K562 (cell line): ENCODE data around the gene SLC11A1. TPM values are rescaled to one million over a fixed set of nuclear protein-coding genes. Genes with fewer than 3 reads are reported as not detected.

ENCODE experiments used
- ATAC-seq: fragments of 200-7000 bp; cut with Tn5 transposase; 3 replicates; pipeline ENCODE4 v1.9.1; 2020; ENCODE audit warnings: moderate library complexity
- BruUV-seq: library from RNA; stranded (reverse); fragments of 400-500 nt; replicated peaks from 2 replicates; lab custom pipeline; 2021; lab: Mats Ljungman, UMichigan
- CTCF ChIA-PET: fragments of 300-600 bp; formaldehyde crosslinking; extraction: SDS; loops from one replicate; lab custom pipeline; 2021; ENCODE audit warnings: low intra/inter-chr PET ratio; lab: Yijun Ruan, JAX
- POLR2A ChIA-PET: fragments of 300-600, 350-650 bp; sonication (Branson Sonifier 250); formaldehyde crosslinking; extraction: SDS; loops from one replicate; lab custom pipeline; 2021; ENCODE audit warnings: antibody characterized with exemption, inconsistent platforms; lab: Yijun Ruan, JAX
- DNase-seq, 4 experiments: peaks; one replicate each; pipeline versions ENCODE4 v3.0.0 to v3.0.0-alpha.2; 2011 to 2018; ENCODE audit warnings: low spot score in 3 of 4, mixed read lengths in 3 of 4; ENCODE audit errors: extremely low read depth in 1 of 4
- FAIRE-seq: peaks from 2 replicates; lab custom pipeline; 2011; peaks lifted over from hg19 to GRCh38; lab: Jason Lieb, UNC
- H2AFZ ChIP-seq: 2 replicates; pipeline ENCODE4 v1.6.0; 2011; ENCODE audit warnings: low read depth, low read length, control low read depth, inconsistent platforms
- H3K27ac ChIP-seq: fragments of 200-600 bp; 3 replicates; pipeline ENCODE4 v1.8.0; 2011; ENCODE audit warnings: low read depth, mild to moderate bottlenecking, control low read depth, inconsistent platforms, low read length, moderate library complexity, mixed read lengths; ENCODE audit errors: extremely low read depth
- H3K27me3 ChIP-seq, 2 experiments: fragments of 300-600 bp in 1 of 2; 2 replicates in 1 of 2; 3 replicates in 1 of 2; pipeline versions ENCODE4 v1.6.0 to v1.8.0; 2011; ENCODE audit warnings: inconsistent platforms in 2 of 2, low read length in 2 of 2, mild to moderate bottlenecking in 1 of 2, mixed read lengths in 1 of 2, moderate library complexity in 1 of 2; ENCODE audit not compliant: control insufficient read depth in 2 of 2, insufficient read depth in 2 of 2
- H3K36me3 ChIP-seq: fragments of 300-600 bp; 3 replicates; pipeline ENCODE4 v1.8.0; 2011; ENCODE audit warnings: mild to moderate bottlenecking, low read length, inconsistent platforms; ENCODE audit not compliant: control insufficient read depth, insufficient read depth
- H3K4me1 ChIP-seq, 2 experiments: fragments of 200-600 bp in 1 of 2; replicated peaks in 1 of 2; 2 replicates in 1 of 2; 3 replicates in 1 of 2; pipeline versions ENCODE4 v1.5.1 to v1.8.0; 2011; ENCODE audit warnings: inconsistent platforms in 2 of 2, low read length in 2 of 2, mild to moderate bottlenecking in 1 of 2, mixed read lengths in 1 of 2, moderate library complexity in 1 of 2; ENCODE audit not compliant: control insufficient read depth in 2 of 2, insufficient read depth in 2 of 2
- H3K4me2 ChIP-seq: 2 replicates; pipeline ENCODE4 v1.6.1; 2011; ENCODE audit warnings: low read length, control low read depth, inconsistent platforms, mixed read lengths; ENCODE audit not compliant: insufficient read depth
- H3K4me3 ChIP-seq: fragments of 200-600 bp; sonication (generic), shearing (Covaris generic); 2 replicates; pipeline ENCODE4 v1.5.1; 2016; ENCODE audit warnings: control low read depth, inconsistent platforms
- H3K79me2 ChIP-seq: fragments of 200-600 bp; 3 replicates; pipeline ENCODE4 v1.8.0; 2011; ENCODE audit warnings: low read length, inconsistent platforms; ENCODE audit not compliant: control insufficient read depth, insufficient read depth
- H3K9ac ChIP-seq, 2 experiments: 2 replicates each; pipeline versions ENCODE4 v1.6.0 to v1.6.1; 2011; ENCODE audit warnings: low read depth in 2 of 2, low read length in 2 of 2, control low read depth in 1 of 2, inconsistent platforms in 1 of 2, mild to moderate bottlenecking in 1 of 2, mixed read lengths in 1 of 2; ENCODE audit not compliant: insufficient read depth in 1 of 2
- H3K9me1 ChIP-seq: one replicate; pipeline ENCODE4 v1.6.0; 2011; ENCODE audit warnings: inconsistent platforms, mild to moderate bottlenecking, low read length, moderate library complexity; ENCODE audit not compliant: control insufficient read depth, insufficient read depth
- H3K9me3 ChIP-seq: replicated peaks from 2 replicates; pipeline ENCODE4 v1.5.1; 2011; ENCODE audit warnings: low read depth, low read length, inconsistent platforms; ENCODE audit not compliant: control insufficient read depth, insufficient read depth
- H4K20me1 ChIP-seq: replicated peaks from 2 replicates; pipeline ENCODE4 v1.6.1; 2011; ENCODE audit warnings: low read length, inconsistent platforms, mixed read lengths; ENCODE audit not compliant: control insufficient read depth, insufficient read depth
- FOS ChIP-seq: IDR thresholded peaks from 3 replicates; pipeline ENCODE4 v1.6.1; 2011; ENCODE audit not compliant: insufficient read length; ENCODE audit errors: extremely low read depth
- YBX1 ChIP-seq: fragments of 450-650 bp; IDR thresholded peaks from 2 replicates; pipeline ENCODE4 v1.7.1; 2016; ENCODE audit warnings: mild to moderate bottlenecking
- ZNF408 ChIP-seq: fragments of 250-450 bp; sonication (Bioruptor Pico); IDR thresholded peaks from 2 replicates; pipeline ENCODE4 v1.4.0; 2020; ENCODE audit warnings: low read depth, mild to moderate bottlenecking, moderate library complexity
- WGBS: fragments of 100-300 bp; shearing (Covaris generic); methylation state at CpG from one replicate; pipeline ENCODE4 v1.1.6; 2016; ENCODE audit warnings: low coverage, mixed read lengths; ENCODE audit not compliant: insufficient coverage; ENCODE audit errors: missing lambda C conversion rate; 5-methylcytosine and 5-hydroxymethylcytosine counted together
- in situ Hi-C: fragments of 300-500 bp; cut with MboI; formaldehyde crosslinking; loops from 4 replicates; pipeline ENCODE4 v1.15.0; 2018; ENCODE audit warnings: inconsistent platforms, mixed read lengths
- intact Hi-C: fragments of 100-400 bp; cut with micrococcal nuclease; formaldehyde crosslinking; loops from 2 replicates; pipeline ENCODE4 v1.14.2; 2022
- polyA plus RNA-seq, 8 experiments: library from polyadenylated mRNA; depleted of rRNA in 4 of 8; stranded (reverse) in 5 of 8; unstranded in 3 of 8; fragments of >200 nt; fragmentation: Nextera tagmentation in 2 of 8; fragmentation: Illumina TruSeq in 1 of 8; extraction: Ambion mirVana in 2 of 8; extraction: Trizol in 1 of 8; gene quantifications; 2 replicates each; pipeline versions ENCODE4 v1.2.1 to v1.2.3, GENCODE V29; 2011 to 2014; ENCODE audit warnings: inconsistent platforms in 1 of 8, missing spikeins in 1 of 8
- total RNA-seq, 7 experiments: library from RNA; depleted of rRNA in 6 of 7; stranded (reverse); fragments of >200 nt in 6 of 7; fragmentation: Illumina TruSeq in 2 of 7; extraction: Trizol in 2 of 7; gene quantifications; 2 replicates each; pipeline versions ENCODE4 v1.2.1 to v1.2.3, GENCODE V29; 2011 to 2021; ENCODE audit warnings: low replicate concordance in 1 of 7
- TF ChIP-seq, protein P1 (sequence below): fragments of 450-650 bp; IDR thresholded peaks from 2 replicates; pipeline ENCODE4 v1.6.1; 2016; ENCODE audit warnings: antibody characterized with exemption
- TF ChIP-seq, protein P2 (sequence below): fragments of 250-450 bp; sonication (Bioruptor Pico); IDR thresholded peaks from 2 replicates; pipeline ENCODE4 v1.9.0; 2021; ENCODE audit warnings: mild to moderate bottlenecking, inconsistent platforms
- TF ChIP-seq, protein P3 (sequence below), 2 experiments: fragments of 450-650 bp; conservative IDR thresholded peaks; 2 replicates each; pipeline ENCODE4 v1.6.1; 2017; ENCODE audit warnings: mild to moderate bottlenecking in 2 of 2, moderate library complexity in 2 of 2

Gene SLC11A1
- total and polyA plus RNA-seq, 9 of the 15 experiments (the other 6 are each of a cell fraction or from before 2014, with no cell fraction given) = 0.35 to 1.6 (median 0.65) TPM

DNA sequence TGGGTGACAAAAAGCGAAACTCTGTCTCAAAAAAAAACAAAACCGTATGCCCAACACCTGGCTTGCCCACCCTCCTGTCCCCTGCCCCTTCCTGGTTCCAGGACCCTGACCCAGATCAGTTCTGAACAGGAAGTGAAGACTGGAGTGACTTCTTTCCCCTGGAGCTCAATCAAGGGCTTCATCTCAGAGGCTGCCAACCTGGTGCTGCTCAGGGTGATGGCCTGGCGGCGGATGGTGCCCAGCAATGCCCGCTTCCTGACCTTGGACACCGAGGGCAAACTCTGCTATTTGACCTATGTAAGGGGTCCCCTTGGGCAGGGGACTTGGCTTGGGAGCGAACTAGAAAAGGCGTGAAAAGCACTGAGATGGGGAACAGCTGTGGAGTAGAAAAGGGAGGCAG is 19.5 kb upstream of the SLC11A1 start (continued):
- TF ChIP-seq, protein P1, sequence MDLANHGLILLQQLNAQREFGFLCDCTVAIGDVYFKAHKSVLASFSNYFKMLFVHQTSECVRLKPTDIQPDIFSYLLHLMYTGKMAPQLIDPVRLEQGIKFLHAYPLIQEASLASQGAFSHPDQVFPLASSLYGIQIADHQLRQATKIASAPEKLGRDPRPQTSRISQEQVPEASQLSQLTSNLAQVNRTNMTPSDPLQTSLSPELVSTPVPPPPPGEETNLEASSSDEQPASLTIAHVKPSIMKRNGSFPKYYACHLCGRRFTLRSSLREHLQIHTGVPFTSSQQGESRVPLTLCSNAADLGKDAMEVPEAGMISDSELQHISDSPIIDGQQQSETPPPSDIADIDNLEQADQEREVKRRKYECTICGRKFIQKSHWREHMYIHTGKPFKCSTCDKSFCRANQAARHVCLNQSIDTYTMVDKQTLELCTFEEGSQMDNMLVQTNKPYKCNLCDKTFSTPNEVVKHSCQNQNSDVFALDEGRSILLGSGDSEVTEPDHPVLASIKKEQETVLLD = no peak
- TF ChIP-seq, protein P2, sequence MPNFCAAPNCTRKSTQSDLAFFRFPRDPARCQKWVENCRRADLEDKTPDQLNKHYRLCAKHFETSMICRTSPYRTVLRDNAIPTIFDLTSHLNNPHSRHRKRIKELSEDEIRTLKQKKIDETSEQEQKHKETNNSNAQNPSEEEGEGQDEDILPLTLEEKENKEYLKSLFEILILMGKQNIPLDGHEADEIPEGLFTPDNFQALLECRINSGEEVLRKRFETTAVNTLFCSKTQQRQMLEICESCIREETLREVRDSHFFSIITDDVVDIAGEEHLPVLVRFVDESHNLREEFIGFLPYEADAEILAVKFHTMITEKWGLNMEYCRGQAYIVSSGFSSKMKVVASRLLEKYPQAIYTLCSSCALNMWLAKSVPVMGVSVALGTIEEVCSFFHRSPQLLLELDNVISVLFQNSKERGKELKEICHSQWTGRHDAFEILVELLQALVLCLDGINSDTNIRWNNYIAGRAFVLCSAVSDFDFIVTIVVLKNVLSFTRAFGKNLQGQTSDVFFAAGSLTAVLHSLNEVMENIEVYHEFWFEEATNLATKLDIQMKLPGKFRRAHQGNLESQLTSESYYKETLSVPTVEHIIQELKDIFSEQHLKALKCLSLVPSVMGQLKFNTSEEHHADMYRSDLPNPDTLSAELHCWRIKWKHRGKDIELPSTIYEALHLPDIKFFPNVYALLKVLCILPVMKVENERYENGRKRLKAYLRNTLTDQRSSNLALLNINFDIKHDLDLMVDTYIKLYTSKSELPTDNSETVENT (CRISPR knock-in tag) = no peak
- TF ChIP-seq, all 486 proteins: peak for 0

DNA sequence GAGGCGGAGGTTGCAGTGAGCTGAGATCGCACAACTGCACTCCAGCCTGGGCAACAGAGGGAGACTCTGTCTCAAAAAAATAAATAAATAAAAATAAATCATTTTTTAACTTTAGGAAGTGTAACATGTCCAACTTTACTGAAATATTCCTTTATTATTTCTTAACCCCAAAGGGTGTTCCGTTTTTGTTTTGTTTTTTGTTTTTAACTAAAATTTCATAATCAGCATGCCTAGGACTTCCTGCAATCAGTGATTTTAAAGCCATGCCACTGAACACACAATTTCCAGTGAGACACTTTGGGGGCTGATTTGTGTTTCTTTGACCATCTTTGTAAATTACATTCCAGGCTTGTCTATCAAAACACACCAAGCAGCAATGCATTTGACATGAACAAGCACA is 18.3 kb upstream of the SLC11A1 start:
- no peak for ATAC-seq
- Histone ChIP-seq H3K4me2 (no peak overlapping the region), H3K4me3 (no peak overlapping the region), H3K79me2 (peaks cover 6% of the 10 kb centered on the region; the same call in 2 of the 3 replicates), H3K36me3 (no peaks in the 10 kb centered on the region), H2AFZ (no peak overlapping the region), H3K9ac (no peak overlapping the region), H3K27ac (no peak overlapping the region), H3K9me3 (no peaks in the 10 kb centered on the region), H3K4me1 (peaks cover 21 to 50% of the 10 kb centered on the region in 2 experiments; a peak in 4 of 5 replicates), H4K20me1 (no peaks in the 10 kb centered on the region), H3K9me1 (no peaks in the 10 kb centered on the region), H3K27me3 (no peaks in the 10 kb centered on the region)
- POLR2A ChIA-PET = interaction anchor here (0.6 kb wide), 1 partner anchor 146 kb away, joined by 3 read pairs; no protein-coding TSS in a partner anchor
- CTCF ChIA-PET = no interaction called here
- intact Hi-C loops = no loop called here
- no peak for DNase-seq
- WGBS = 67% methylated on average over 3 of the region's 3 CpGs
- BruUV-seq = no TSS peak
- no peak for FAIRE-seq
- in situ Hi-C loops = no loop called here
- TF ChIP-seq YBX1 = no peak
- no peak for TF ChIP-seq FOS
- no peak for TF ChIP-seq ZNF408 (CRISPR knock-in tag)
- TF ChIP-seq, protein P3, sequence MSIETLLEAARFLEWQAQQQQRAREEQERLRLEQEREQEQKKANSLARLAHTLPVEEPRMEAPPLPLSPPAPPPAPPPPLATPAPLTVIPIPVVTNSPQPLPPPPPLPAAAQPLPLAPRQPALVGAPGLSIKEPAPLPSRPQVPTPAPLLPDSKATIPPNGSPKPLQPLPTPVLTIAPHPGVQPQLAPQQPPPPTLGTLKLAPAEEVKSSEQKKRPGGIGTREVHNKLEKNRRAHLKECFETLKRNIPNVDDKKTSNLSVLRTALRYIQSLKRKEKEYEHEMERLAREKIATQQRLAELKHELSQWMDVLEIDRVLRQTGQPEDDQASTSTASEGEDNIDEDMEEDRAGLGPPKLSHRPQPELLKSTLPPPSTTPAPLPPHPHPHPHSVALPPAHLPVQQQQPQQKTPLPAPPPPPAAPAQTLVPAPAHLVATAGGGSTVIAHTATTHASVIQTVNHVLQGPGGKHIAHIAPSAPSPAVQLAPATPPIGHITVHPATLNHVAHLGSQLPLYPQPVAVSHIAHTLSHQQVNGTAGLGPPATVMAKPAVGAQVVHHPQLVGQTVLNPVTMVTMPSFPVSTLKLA (conservative IDR thresholded peaks at IDR 0.05) = no peak
